NB4 (cell line): ENCODE measurements around the gene TMPRSS6.
A peak's percentile ranks its signal among the peaks of the same experiment; 100 is the strongest.
"Not testable (repeated sequence)": the region's sequence is repeated elsewhere in the genome, so short reads cannot be mapped to it uniquely, and the experiment has no call there.

Experiments used
- DNase-seq: peaks from one replicate; pipeline ENCODE4 v3.0.0; 2010; ENCODE audit warnings: low read depth
- H3K4me3 ChIP-seq: one replicate; pipeline ENCODE4 v1.5.1; 2011; ENCODE audit warnings: mild to moderate bottlenecking, low read depth, low read length, moderate library complexity
- CTCF ChIP-seq: IDR thresholded peaks from one replicate; pipeline ENCODE4 v1.5.1; 2012; ENCODE audit warnings: low read depth, low read length
- MAX ChIP-seq: IDR thresholded peaks from 2 replicates; pipeline ENCODE4 v1.6.1; 2011; ENCODE audit warnings: low read depth, low read length
- MYC ChIP-seq: IDR thresholded peaks from 2 replicates; pipeline ENCODE4 v1.6.1; 2011; ENCODE audit warnings: low read depth, low read length
- POLR2A ChIP-seq: IDR thresholded peaks from 2 replicates; pipeline ENCODE4 v1.6.1; 2011; ENCODE audit warnings: mild to moderate bottlenecking; ENCODE audit not compliant: insufficient read length; ENCODE audit errors: extremely low read depth

The TMPRSS6 gene

GRCh38 chr22:37079158-37079557, 30.4 kb downstream of the TMPRSS6 start:
- H3K4me3 ChIP-seq = no peak overlapping the region
- no peak for TF ChIP-seq MAX
- no peak for TF ChIP-seq POLR2A
- no peak for TF ChIP-seq MYC
- DNase-seq = no peak

GRCh38 chr22:37077802-37078448, 31.6 kb downstream of the TMPRSS6 start:
- no peak overlapping the region for H3K4me3 ChIP-seq
- TF ChIP-seq CTCF = peak; percentile 98
- TF ChIP-seq POLR2A = no peak
- DNase-seq = peak; percentile 67

GRCh38 chr22:37075822-37076433, 33.6 kb downstream of the TMPRSS6 start:
- no peak overlapping the region for H3K4me3 ChIP-seq
- TF ChIP-seq CTCF (no peak), MYC (no peak), POLR2A (no peak)
- no peak for DNase-seq

GRCh38 chr22:37075046-37075445, 34.5 kb downstream of the TMPRSS6 start:
- DNase-seq = no peak
- no peak overlapping the region for H3K4me3 ChIP-seq
- no peak for TF ChIP-seq POLR2A
- no peak for TF ChIP-seq MYC

GRCh38 chr22:37074537-37074936, 35.0 kb downstream of the TMPRSS6 start:
- DNase-seq = no peak
- H3K4me3 ChIP-seq = no peak overlapping the region
- TF ChIP-seq MAX = no peak
- TF ChIP-seq POLR2A = no peak
- TF ChIP-seq MYC = no peak
- TF ChIP-seq CTCF = no peak

- no peak for DNase-seq
- H3K4me3 ChIP-seq = no peak overlapping the region
- no peak for TF ChIP-seq POLR2A
- TF ChIP-seq CTCF = no peak
- TF ChIP-seq MYC = no peak
- TF ChIP-seq MAX = no peak
Measured at GRCh38 chr22:37072673-37073072, 36.8 kb downstream of the TMPRSS6 start.

- not testable (repeated sequence) for DNase-seq, H3K4me3 ChIP-seq
Measured at GRCh38 chr22:37071850-37072592, 37.5 kb downstream of the TMPRSS6 start.
